ENCODE results near the gene ARHGAP20.

ARHGAP20 gene, protein sequence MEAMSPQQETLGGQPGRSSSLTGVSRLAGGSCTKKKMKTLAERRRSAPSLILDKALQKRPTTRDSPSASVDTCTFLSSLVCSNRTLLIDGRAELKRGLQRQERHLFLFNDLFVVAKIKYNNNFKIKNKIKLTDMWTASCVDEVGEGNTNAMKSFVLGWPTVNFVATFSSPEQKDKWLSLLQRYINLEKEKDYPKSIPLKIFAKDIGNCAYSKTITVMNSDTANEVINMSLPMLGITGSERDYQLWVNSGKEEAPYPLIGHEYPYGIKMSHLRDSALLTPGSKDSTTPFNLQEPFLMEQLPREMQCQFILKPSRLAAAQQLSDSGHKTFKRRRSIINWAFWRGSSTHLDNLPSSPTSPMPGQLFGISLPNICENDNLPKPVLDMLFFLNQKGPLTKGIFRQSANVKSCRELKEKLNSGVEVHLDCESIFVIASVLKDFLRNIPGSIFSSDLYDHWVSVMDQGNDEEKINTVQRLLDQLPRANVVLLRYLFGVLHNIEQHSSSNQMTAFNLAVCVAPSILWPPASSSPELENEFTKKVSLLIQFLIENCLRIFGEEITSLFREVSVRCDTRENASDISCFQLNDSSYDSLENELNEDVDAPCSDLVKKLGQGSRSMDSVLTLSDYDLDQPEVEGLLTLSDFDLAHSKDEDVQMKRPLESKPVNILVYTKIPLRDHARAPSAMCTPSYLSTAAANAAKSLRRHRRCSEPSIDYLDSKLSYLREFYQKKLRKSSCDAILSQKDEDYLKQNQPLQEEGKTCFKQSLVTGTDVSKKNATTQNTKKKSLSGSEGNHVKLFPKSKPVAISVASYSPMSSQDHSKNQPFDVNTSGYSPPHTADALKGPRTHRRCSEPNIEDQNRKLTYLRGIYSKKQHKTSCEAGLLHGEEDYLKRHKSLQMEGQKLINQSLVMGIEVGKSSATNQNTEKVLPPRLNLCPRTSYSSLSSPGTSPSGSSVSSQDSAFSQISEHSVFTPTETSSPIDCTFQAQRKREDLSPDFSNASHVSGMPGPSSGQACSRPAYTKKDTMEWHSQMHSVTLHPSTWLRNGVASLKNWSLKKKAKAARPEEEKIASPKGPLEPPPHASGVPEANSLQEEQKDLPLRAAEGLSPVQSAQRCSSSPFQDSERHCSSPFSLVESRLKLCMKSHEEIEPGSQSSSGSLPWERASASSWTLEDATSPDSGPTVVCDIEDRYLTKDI
- 0.42 to 5.4 (median 2.3) reads per million in 17 experiments for total RNA-seq

DNA sequence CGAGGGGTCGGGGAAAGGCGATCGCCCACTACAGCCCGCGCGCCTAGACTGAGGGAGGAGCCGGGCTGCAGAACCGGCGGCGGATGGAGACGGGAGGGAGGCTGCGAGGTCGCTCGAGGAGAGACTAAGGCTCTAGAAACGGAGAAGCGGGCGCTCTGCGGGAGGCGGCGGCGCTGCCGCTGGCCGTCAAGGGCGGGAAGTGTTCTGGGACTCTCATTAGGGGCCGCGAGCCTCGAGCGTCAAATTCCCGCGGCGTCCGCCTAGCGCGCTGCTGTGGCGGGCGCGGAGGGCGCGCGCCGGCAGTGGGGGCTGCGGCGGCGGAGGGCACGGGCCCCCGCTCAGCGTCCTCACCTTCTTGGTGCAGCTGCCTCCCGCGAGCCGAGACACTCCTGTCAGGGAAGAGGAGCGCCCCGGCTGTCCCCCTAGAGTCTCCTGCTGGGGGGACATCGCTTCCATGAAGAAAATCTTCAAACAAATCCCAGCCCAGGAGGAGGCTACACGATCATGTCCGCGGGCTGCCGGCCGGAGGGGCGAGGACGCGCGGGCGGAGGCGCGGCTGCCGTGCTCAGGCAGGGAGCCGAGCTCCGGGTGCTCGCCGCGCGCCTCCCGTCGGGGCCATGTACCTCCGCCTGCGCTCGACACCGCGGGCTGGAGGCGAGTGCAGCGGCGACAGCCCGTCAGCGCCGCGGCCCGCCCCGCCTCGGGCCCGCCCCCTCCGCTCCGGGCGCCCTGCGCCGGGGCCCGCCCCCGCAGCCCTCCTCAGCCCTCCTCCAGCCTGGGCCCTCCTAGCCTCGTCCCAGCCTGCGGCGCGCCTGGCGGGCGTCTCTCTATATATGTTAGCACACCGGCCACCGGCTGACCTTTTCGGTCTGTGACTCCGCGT lies at the start of gene ARHGAP20:
Gene ARHGAP20 (minus strand): TSS at position 662 of the 883 bp plus-strand sequence. CDS start 206 bp downstream, at position 456.
- peak; percentile 61 to 90 (median 76) for DNase-seq

DNA sequence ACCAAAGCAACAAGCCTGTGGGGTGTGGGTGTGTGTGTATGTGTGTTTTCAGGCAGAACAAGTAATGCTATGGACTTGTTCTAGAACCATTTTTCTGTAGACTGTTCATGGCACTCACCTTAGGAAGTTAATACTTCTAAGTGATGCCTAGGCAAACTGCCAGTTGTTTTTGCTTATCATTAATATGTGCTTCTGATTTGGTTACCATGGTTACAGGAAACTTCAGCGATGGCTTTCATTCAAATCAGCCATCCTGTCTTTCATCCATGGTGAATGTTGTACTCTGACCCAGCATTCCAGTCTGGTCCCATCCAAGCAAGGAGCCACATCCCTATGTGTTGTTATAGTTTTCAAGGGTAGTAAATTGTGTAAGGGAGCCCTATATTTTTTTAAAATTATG lies 49.8 kb upstream of the ARHGAP20 start:
- DNase-seq: no peak

DNA sequence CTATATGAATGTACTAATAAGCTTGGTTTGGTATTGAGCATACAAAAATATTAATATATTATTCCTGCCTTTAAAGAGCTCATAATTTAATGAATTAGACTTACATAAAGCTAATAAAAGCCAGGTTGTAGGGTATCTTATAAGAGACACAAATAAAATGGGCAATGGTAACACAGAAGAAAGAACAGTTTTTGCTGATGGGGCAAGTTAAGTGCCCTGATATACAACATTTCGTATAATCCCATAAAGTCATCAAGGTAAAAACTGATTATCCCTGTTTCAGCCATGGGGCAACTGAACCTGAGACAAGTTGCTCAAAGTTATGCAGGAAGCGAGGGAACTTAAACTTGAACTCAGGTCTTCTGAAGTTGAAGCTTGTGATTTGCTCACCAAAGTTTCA lies 48.9 kb upstream of the ARHGAP20 start:
- DNase-seq: no peak

DNA sequence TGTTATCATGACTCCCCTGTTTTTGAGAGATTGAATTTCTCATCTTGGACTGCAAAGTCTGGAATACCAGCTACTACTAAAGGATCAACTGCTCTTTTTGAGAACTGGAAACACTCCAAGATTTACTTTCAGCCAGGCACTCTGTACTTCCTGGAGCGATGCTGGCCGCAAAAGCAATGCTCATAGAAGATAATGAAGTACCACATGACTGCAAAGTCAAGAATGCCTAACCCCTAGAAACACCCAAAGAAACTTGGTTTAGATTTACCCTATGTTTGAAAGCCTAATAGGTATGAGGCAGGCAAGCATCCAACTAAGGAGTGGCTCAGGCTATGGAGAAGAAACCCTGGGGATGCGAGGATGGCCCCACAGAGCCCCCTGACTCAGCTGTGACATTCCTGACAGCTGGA lies 47.7 kb upstream of the ARHGAP20 start:
- DNase-seq: no peak

DNA sequence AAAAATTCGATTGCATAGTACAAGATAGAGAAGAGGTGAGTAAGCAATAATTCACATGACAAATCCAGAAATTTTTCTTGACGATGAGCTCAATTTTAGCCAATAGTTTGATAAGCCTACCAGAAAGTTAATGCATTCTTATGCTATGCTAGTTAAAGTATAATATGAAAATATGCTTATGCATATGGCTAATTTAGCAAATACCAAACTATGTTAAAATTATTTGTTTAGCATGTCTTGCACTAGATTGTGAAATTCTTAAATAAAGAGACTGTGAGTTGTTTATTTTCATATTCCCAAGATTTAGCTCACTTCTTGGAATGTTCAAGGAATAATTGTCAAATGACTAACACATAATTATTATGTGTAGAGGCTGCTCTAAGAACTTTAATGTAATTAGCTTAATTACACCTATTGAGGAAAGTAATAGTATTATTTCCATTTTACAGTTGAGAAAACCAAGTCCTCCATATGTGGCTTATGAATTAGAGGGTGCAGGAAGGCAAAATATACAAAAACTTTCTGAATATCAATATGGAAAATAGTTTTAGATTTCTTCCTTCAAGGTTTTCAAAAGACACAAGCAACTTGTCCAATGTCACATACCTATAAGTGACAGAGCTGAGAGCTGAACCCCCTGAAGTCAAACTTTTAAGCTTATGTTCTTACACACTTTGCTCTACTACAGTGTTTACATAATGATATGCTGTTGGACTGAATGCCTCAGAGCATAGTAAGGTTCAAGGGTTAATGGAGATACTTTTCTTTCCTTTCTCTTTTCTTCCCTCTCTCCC lies 45.9 kb upstream of the ARHGAP20 start:
- no peak for DNase-seq

DNA sequence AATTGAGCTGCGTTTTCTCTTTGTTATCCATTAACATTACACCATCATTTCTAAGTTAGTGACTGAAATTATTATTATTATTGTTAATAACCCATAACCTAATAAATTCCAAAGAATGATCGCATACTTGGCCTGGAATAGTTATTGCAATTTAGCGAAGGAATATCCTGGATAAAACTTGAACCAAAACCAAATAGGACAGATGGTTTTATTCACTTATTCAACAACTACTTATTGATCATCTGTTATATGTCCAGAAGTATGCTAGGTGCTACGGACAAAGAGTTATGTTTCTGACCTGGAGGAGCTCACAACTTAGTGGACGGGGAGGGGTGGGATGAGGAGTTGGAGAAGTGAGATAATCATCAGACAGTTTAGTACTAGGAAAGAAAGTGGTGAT lies 44.8 kb upstream of the ARHGAP20 start:
- no peak for DNase-seq

DNA sequence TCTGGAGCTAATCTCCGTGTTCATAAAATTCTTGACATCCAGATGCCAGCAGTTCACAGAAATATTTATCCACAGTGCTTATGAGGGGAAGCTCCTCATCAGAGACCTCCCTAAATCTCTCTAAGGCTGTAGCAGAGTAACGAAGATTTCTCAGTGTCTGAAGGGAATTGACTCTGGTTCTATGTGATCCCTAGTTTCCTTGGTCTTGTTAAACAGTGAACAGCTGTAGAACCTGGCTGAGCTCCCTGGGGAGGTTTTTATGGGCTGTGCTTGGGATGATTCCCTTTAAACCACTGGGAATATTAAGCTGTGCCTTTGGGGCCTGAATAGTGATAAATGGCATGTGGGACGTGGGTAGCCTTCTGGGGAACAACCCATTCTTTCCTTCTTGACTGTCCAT lies 43.7 kb upstream of the ARHGAP20 start:
- no peak for DNase-seq

DNA sequence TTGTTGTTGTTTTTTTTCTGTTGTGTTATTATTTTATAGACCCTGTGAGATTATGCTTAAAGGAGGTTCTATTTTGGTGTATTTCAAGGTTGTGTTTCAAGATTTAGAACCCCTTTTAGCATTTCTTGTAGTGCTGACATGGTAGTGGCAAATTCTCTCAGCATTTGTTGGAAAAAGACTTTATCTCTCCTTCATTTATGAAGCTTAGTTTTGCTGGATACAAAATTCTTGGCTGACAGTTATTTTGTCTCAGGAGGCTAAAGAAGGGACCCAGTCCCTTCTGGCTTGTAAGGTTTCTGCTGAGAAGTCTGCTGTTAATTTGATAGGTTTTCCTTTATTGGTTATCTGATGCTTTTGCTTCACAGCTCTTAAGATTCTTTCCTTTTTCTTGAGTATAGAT lies 40.7 kb upstream of the ARHGAP20 start:
- DNase-seq: no peak

DNA sequence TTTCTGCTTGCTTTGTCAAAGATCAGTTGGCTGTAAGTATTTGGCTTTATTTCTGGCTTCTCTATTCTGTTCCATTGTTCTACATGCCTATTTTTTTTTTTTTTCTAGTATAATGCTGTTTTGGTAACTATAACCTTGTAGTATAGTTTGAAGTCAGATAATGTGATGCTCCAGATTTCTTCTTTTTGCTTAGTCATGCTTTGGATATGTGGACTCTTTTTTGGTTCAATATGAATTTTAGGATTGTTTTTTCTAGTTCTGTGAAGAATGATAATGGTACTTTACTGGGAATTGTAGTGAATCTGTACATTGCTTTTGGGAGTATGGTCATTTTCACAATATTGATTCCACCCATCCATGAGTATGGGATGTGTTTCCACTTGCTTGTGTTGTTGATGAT lies 37.9 kb upstream of the ARHGAP20 start:
- DNase-seq: no peak

DNA sequence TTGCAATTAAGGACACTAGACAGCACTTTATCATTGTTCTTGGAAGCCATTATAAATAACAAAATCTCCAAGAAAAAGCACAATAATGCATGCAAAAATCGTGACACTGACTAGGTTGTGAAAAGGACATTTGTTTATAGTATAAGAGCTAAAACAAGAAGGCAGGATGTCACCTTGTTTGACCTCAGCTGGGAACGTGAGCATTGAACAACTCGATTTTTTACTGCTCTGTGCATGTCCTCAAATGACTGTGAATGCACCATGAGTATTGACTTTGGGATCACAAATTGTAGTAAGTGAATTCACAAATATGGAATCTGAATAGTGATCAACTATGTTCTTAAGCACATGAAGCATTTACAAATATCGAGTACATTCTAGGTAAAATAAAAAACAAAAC lies 35.3 kb upstream of the ARHGAP20 start:
- no peak for DNase-seq

DNA sequence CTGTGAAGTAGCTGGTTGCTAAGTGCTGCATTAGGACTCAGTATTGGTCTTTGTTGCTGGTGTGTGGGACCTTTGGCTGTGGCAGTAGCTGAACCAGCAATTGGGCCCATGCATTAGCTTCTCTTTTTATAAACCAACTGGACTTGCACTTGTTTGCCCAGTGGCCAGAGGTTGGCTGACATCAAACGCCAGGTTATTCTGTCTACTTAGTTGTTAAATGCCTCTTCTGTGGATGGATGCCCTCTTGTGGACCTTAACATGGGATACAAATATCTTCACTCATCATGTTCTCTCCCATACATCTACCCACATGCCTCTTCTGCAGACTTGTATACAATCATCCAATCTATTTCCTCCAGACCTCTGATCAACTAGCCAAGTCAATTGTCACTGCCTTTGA lies 26.4 kb upstream of the ARHGAP20 start:
- DNase-seq: no peak

DNA sequence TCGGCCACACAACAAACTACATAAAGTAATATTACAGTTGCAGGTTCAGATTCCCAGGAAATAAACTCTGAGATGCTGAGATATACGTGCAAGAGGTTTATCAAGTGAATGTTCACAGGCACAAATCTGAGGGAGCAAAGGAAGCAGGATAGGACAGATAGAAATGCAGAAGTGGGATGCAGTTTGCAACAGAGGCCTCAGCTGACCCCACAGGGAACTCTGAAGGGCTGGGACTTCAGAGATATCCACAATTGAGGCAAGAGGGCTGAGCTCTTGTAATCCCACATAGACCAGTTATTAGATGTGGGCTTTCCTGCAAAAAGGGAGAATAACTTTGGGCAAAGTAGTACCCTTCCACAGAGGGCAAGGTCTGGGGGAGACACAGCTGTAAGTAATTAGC lies 25.4 kb upstream of the ARHGAP20 start:
- DNase-seq: peak; percentile 11 to 62 (median 50)

DNA sequence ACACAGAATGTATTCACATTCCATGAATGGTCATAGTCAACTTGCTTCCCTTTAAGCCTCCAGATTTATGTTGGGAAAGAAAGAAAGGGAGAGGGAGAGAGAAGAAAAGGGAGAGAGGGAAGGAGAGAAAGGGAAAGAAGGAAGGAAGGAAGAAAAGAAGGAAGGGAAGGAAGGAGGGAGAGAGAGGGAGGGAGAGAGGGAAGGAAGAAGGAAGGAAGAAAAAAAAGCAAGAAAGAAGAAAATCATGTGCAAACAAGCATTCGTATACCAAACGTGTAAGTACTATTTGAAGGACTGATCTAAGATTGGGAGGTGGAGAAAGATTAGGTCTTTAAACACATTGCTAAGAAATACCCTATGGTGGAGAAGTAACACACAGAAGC lies 23.9 kb upstream of the ARHGAP20 start:
- no peak for DNase-seq

DNA sequence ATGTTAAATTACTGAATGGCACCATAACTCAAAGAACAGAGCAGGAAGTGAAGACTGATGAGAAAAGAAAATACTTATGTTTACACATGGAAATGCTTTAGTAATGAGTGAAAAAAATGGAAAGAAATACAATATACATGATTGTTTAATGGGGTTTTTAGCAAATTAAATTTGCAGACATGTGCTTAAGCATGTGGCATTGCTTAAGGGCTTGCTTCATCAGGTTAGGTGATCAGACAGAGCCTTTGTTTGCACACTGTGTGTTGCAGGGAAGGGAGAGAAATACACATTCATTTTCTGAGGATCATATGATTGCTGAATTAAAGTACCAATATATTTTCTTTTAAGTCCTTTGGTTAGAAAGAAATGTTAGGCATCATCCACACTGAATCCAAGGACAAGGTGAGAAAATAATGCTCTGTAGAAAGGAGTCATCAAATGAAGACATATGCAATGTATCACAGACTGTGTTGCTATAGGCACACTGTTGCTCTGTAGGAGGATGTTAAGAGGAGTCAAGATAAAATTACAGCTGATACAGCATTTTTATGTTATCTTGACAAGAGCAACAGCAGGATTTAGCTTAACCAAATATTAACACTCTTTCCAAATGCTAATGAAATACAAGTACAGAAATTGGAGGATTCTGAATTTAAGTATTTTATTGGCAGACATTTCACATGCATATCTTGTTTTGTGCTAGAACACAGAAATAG lies 23.4 kb upstream of the ARHGAP20 start:
- no peak for DNase-seq

DNA sequence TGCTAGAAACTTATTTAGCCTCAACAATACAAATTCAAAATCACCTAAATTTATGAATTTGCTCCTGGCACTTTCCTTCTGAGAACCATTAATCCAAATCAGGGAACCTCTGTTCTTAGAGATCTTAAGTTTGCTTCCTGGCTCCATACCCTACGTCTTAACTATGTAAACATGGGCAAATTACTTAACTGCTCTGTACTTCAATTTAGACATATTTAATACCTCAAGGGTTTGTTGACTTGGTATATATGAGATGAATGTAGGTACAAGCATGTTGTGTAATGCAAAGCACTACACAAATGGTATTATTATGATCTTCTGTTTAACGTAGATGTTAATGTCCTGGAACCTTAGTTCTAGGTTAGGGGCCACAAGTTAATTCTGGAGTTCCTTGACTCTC lies 22.6 kb upstream of the ARHGAP20 start:
- DNase-seq: no peak

DNA sequence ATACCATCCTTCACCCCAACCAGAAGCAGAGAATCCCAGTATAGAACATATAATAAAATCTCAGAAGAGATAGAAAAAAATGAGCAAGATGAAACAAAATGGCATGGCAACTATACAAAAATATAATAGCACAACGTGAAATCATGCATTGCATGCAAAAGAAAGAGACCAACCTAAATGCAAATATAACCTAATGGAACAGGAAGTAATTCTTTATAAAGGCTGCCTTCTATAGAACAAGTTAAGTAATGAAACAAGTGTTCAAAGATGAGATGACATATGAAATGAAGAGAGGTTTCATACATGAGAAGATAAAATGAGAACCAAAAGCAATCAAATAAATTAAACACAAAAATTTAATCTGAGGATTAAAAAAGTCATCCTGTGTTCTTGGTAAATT lies 18.5 kb upstream of the ARHGAP20 start:
- no peak for DNase-seq

DNA sequence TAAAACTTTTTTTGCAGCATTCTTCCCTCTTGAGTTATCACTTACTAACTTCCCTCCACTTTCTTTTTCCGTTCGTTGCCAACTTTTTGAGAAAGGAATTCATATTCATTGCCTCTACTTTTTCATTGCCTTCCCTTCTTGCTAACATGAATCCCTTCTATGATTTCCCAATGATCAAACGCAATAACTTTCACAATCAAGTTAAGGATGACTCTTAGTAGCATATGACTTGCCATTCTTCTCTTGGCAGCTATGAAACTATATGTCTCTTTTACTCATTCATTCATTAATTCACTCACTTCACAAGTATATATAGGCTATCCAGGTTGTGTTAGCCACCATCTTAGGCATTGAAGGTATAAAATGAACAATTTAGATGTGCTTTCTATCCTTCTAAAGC lies 16.6 kb upstream of the ARHGAP20 start:
- peak in 2 of 4 experiments; percentile 46 for DNase-seq

DNA sequence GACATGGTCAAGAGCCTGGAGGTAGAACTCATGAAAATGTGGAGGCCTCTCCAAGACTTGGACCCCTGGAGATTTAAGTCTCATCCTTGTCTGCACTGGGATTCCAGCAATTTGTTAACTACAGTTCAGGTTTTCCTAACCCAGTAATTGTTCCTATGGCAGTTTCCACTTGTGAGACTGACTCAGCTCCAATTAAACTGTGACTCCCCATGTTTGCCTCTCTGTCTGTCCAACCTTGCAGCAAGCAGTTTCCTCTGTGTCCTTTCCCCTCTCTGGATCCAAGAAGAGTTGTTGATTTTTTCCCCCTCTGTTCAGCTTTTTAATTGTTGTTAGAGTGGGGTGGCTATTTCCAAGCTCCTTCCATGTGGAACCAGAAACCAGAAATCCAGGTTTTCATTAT lies 16.2 kb upstream of the ARHGAP20 start:
- no peak for DNase-seq

DNA sequence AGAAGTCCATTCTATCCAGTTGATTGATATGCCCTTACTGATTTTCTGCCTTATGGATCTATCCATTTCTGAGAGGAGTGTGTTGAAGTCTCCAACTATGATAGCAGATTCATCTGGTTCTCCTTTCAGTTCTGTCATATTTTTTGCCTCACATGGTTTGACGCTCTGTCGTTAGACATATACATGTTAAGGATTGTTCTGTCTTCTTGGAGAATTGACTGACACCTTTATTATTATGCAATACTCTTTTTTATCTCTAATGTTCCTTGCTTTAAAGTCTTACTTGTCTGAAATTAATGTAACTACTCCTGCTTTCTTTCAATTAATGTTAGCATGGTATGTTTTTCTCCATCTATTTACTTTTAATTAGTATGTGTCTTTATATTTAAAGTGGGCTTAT lies 12.1 kb upstream of the ARHGAP20 start:
- no peak for DNase-seq
